Large intestine (tissue), 3 donors: ENCODE data around the gene THUMPD2. TPM values are rescaled to one million over a fixed set of nuclear protein-coding genes. Genes with fewer than 3 reads are reported as not detected.
A peak's percentile ranks its signal among the peaks of the same experiment; 100 is the strongest.
"Not testable (repeated sequence)": the region's sequence is repeated elsewhere in the genome, so short reads cannot be mapped to it uniquely, and the experiment has no call there.

Source experiments
- DNase-seq, 2 donors: peaks; one replicate each; pipeline versions ENCODE4 v3.0.0 to v3.0.0-alpha.2; 2013
- H3K27ac ChIP-seq: one replicate; pipeline ENCODE4 v1.5.1; 2013; ENCODE audit warnings: low read length
- H3K27me3 ChIP-seq: 2 replicates; pipeline ENCODE4 v1.6.1; 2013; ENCODE audit warnings: low read length; ENCODE audit not compliant: control insufficient read depth, insufficient read depth
- H3K36me3 ChIP-seq: 2 replicates; pipeline ENCODE4 v1.6.1; 2013; ENCODE audit warnings: low read length; ENCODE audit not compliant: control insufficient read depth, insufficient read depth
- H3K4me1 ChIP-seq: one replicate; pipeline ENCODE4 v1.6.1; 2013; ENCODE audit warnings: low read length; ENCODE audit not compliant: control insufficient read depth, insufficient read depth
- H3K4me3 ChIP-seq: one replicate; pipeline ENCODE4 v1.5.1; 2013; ENCODE audit warnings: low read length
- H3K9me3 ChIP-seq: one replicate; pipeline ENCODE4 v1.6.1; 2013; ENCODE audit warnings: mild to moderate bottlenecking, low read depth, low read length, moderate library complexity; ENCODE audit not compliant: control insufficient read depth
- WGBS: methylation state at CpG from one replicate; pipeline ENCODE4 v1.1.5; 2013; ENCODE audit warnings: low lambda C conversion rate; ENCODE audit not compliant: insufficient coverage; 5-methylcytosine and 5-hydroxymethylcytosine counted together
- polyA plus RNA-seq: library from polyadenylated mRNA; unstranded; fragments of 120-200 nt; gene quantifications from one replicate; pipeline ENCODE4 v1.2.1, GENCODE V29; 2013

Gene THUMPD2
- polyA plus RNA-seq, 1 donor = 25.3 TPM

DNA sequence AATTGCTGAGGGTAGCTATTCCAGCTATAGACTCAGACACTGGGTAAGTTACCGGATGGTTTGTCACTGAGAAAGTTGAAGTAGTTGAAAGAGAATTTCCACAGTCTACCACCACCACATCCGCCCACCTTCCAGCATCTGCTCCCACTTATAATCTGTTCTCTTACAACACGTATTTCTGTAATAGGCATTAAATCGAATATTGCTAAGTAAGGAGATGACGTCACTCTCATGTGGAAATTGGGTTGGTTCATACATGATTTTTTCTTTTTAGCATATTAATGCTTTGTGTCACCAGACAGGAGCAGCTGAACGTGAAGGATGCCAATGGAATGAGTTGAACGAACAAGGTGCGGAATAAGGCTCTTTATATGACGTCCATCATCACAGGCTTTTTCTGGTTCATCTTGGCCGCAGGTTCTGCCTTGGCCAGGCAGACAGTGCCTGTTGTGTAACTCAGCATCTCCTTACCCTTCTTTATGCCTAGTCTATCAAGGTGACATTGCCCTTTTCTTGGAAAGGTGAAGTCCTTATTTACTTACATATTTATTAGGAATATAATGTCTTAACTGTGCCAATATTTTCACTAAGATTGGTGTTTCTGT is 45.9 kb downstream of the THUMPD2 start:
- Histone ChIP-seq H3K4me3 (no peak overlapping the region), H3K36me3 (peaks cover 53% of the 10 kb centered on the region), H3K27me3 (no peaks in the 10 kb centered on the region), H3K27ac (no peak overlapping the region), H3K9me3 (no peaks in the 10 kb centered on the region), H3K4me1 (no peaks in the 10 kb centered on the region)
- DNase-seq = no peak
- WGBS = 90% methylated on average over 2 of the region's 10 CpGs

DNA sequence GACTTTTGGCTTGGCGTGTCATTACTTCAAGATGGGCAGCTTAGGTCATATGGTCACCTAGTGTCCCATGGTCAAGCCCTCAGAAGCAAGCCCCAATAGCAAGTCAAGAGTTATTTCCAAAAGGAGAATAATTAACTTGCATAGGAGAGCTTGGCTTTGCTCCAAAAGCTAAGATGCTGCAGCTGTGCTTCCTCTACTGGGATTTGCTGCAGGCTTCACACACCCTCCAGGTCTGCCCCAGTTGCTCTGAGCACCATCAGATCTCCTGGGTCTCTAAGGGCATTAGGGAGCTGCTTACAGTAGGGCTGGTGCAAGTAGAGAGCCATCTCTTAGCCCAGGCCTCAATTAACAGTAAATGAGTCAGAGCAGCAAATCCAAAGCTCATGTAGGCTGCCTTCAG is 46.6 kb downstream of the THUMPD2 start:
- H3K9me3 ChIP-seq = no peaks in the 10 kb centered on the region
- peak in 1 of 2 donors; percentile 11 for DNase-seq
- no CpG with 5 or more reads among the region's 1 CpG for WGBS
- no peak overlapping the region for H3K27ac ChIP-seq
- no peak overlapping the region for H3K4me3 ChIP-seq
- no peaks in the 10 kb centered on the region for H3K4me1 ChIP-seq
- peaks cover 48% of the 10 kb centered on the region for H3K36me3 ChIP-seq
- H3K27me3 ChIP-seq = no peaks in the 10 kb centered on the region

DNA sequence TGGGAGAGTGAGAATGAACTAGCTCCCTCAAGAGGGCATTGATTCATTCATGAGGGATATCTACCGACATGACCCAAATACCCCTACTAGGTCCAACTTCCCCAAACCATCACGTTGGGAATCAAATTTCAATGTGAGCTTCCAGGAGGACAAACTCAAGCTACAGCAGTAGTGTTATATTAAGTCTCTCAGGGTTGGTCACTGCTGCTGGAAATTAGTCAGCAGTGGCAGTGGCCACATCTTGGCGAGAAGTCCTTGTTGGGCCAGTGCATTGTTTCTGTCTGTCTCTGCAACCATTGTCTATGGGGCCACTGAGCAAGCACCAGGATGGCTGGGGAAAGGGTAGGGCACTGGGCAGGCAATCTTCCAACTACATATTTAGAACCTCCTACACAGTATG is 47.5 kb downstream of the THUMPD2 start:
- no CpG with 5 or more reads among the region's 3 CpGs for whole genome bisulfite sequencing
- Histone ChIP-seq H3K4me3 (no peak overlapping the region), H3K4me1 (no peaks in the 10 kb centered on the region), H3K27ac (no peak overlapping the region), H3K36me3 (peaks cover 42% of the 10 kb centered on the region), H3K9me3 (no peaks in the 10 kb centered on the region), H3K27me3 (no peaks in the 10 kb centered on the region)
- DNase-seq = no peak

DNA sequence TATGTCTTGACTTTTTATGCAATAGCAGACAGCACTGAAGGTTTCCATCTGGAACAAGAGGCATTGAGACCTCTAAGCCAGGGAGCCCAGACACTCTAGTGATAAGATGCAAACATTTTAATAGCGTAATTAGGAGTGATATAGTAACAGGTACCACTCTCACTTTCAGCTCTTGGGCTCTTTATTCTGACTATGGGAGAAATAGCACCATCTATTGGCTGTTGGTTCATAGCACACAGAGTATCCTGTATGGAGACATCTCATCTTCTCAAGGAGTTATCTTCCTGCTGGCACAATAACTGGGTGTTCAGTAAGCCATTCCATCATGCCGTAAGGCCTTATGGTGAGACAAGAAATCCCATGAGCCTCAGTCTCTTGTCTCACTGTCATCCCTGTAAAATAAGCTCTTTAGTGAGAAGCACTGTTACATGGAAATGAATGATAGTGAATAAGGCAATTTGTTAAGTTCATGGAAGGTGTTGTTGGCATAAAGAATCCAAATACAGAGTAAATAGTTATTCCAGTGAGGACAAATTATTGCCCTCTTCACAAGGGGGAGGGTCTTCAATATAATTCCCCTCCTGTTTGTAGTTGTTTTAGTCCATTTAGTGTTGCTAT is 48.3 kb downstream of the THUMPD2 start:
- no peak overlapping the region for H3K4me3 ChIP-seq
- no peaks in the 10 kb centered on the region for H3K4me1 ChIP-seq
- no peak for DNase-seq
- no CpG with 5 or more reads among the region's 2 CpGs for WGBS
- no peaks in the 10 kb centered on the region for H3K27me3 ChIP-seq
- no peak overlapping the region for H3K27ac ChIP-seq
- no peaks in the 10 kb centered on the region for H3K9me3 ChIP-seq
- peaks cover 38% of the 10 kb centered on the region for H3K36me3 ChIP-seq

DNA sequence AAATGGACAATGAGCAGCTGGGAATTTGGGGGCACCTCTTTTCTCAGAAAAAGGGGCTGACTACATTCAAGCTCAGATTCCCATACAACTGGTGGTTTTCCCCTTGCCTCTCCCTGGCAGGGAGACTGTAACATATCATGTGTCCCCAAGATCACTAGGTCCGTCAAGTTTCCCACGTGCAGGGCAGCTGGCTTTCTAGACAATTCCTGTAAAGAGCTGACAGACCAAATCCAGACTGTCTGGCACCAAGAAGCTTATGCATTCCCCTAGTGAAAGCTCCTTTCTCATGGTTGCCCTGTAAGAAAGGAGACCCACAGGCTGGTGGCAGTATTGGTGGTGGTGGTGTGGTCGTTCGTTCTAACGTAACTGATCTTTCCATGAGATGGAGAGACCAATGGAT is 48.8 kb downstream of the THUMPD2 start:
- Histone ChIP-seq H3K4me3 (no peak overlapping the region), H3K4me1 (no peaks in the 10 kb centered on the region), H3K27ac (no peak overlapping the region), H3K27me3 (no peaks in the 10 kb centered on the region), H3K9me3 (no peaks in the 10 kb centered on the region), H3K36me3 (peaks cover 33% of the 10 kb centered on the region)
- no peak for DNase-seq
- no CpG with 5 or more reads among the region's 5 CpGs for WGBS

DNA sequence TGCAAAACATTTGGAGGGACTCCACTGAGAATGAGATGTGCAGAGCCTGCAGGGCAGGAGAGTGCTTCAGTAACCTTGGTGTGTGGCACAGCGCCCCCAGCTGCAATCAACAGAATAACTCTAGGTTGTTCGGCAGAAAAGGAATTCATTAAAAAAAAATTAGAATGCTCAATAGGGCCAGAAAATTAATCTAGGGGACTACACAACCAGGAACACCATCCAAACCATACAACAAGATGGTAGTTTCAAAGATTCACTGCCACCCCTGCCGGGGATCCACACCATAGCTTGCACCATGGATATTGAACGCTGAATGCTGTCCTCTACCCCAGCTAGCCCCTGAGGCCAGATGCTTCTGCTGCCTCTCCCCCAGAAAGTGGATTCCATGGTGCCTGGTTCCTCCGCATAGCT is 50.1 kb downstream of the THUMPD2 start:
- Histone ChIP-seq H3K4me3 (no peak overlapping the region), H3K27me3 (no peaks in the 10 kb centered on the region), H3K4me1 (no peaks in the 10 kb centered on the region), H3K9me3 (no peaks in the 10 kb centered on the region), H3K36me3 (peaks cover 22% of the 10 kb centered on the region), H3K27ac (no peak overlapping the region)
- WGBS = 20% methylated on average over 1 of the region's 5 CpGs
- no peak for DNase-seq

DNA sequence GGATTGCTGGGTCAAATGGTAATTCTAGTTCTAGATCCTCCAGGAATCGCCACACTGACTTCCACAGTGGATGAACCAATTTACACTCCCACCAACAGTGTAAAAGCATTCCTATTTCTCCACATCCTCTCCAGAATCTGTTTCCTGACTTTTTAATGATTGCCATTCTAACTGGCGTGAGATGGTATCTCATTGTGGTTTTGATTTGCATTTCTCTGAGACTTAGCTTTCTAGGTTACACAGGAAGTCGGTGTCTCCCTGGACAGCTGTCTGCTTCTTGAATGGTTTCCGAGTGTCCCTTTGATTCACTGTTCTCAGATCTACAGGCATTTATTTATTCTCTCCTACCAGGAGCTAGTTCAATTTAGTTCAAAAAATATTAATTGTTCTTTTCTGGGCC is 51.0 kb downstream of the THUMPD2 start:
- not testable (repeated sequence) for H3K4me1 ChIP-seq, H3K4me3 ChIP-seq, H3K27ac ChIP-seq, H3K9me3 ChIP-seq, H3K27me3 ChIP-seq, DNase-seq
- peaks cover 18% of the 10 kb centered on the region for H3K36me3 ChIP-seq
- WGBS = 100% methylated on average over 1 of the region's 4 CpGs

DNA sequence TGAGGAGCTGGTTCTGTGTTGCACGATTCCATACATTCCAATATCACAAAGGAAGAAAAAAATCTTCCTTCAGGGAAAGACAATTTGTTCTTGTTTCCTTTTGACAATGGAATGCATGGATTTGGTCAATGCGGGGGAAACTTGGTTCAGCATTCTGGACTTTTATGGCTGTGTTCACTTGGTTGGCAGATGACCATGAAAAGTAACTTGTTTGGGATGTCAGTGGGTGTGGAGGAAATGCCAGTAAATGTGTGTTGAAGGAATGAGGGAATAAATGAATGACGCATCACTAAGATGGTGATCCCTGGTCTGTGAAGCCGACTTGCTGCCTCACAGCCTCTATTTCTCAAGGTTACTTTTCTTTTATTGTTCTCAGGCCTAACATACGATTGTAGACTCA is 53.7 kb downstream of the THUMPD2 start:
- Histone ChIP-seq H3K27ac (no peak overlapping the region), H3K4me3 (no peak overlapping the region), H3K9me3 (no peaks in the 10 kb centered on the region), H3K27me3 (no peaks in the 10 kb centered on the region), H3K4me1 (no peaks in the 10 kb centered on the region), H3K36me3 (no peaks in the 10 kb centered on the region)
- WGBS = 100% methylated on average over 1 of the region's 5 CpGs
- no peak for DNase-seq

DNA sequence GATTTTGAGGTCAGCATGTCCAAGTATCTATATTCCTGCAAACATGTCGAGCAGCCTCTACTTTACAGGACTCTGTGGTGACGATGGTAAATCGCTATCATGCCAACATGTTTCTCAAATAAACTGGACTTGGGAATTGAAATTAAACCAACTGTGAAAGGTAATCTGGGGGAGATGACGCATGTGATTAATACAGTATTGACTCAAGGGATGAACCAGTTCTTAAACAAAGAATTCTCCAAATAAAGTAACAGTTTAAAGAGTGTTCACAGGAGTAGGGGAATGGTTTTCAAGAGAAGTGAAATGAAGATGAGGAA is 54.3 kb downstream of the THUMPD2 start:
- H3K9me3 ChIP-seq = no peaks in the 10 kb centered on the region
- no peaks in the 10 kb centered on the region for H3K4me1 ChIP-seq
- H3K36me3 ChIP-seq = no peaks in the 10 kb centered on the region
- H3K4me3 ChIP-seq = no peak overlapping the region
- no peaks in the 10 kb centered on the region for H3K27me3 ChIP-seq
- no peak overlapping the region for H3K27ac ChIP-seq
- DNase-seq = no peak
- WGBS = 60% methylated on average over 1 of the region's 4 CpGs

DNA sequence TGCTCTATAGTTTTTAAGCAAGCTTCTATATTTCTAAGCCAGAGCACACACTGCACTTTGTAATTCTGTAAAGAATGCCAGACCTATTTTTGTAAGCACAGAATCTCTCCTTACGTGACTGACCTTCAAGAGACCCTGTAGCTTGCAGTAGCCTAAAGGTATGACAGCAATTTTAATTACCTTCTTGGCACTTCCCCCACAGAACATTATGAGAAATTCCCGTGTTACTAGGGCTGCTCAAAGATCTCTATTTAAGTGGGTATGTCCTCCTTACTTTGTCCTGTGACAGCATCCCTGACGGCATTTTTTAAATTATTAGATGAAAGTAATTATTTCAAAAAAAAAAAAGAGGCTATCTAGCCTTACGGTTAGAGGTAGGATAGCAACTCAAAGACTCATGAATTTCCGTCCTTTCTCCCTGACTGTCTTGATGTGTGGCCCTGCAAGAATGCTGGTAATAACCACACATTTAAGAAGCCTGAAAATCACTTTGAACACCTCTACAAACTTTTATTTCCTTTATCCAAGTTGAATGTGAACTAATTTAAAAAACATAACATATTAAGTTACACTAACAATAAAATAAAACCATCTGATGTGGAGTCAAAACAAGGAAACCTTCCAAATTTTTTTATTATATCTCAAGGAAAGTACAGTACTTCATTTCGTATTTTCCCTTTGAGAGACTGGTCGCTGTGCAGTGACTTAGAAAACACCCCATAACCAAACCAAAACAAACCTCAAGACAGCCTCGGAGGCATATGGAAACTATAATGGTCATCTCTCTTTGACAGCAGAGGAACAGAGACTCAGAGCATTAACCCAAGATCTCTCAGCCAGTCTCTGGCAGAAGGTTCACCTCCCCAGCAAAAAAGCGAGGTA is 54.9 kb downstream of the THUMPD2 start:
- Histone ChIP-seq H3K27ac (no peak overlapping the region), H3K4me3 (no peak overlapping the region), H3K4me1 (no peaks in the 10 kb centered on the region), H3K36me3 (no peaks in the 10 kb centered on the region), H3K27me3 (no peaks in the 10 kb centered on the region), H3K9me3 (no peaks in the 10 kb centered on the region)
- 65% methylated on average over 2 of the region's 9 CpGs for WGBS
- no peak for DNase-seq
